DND-41 (cell line): ENCODE data around the gene ARMC9.

Source experiments
- ATAC-seq: fragments of 200-7000 bp; cut with Tn5 transposase; 3 replicates; pipeline ENCODE4 v1.9.1; 2021; ENCODE audit warnings: low read depth; ENCODE audit not compliant: insufficient read depth
- DNase-seq: peaks from one replicate; pipeline ENCODE4 v3.0.0-alpha.2; 2020
- H2AFZ ChIP-seq: 2 replicates; pipeline ENCODE4 v1.6.0; 2012; ENCODE audit warnings: low read depth, low read length
- H3K27ac ChIP-seq: 2 replicates; pipeline ENCODE4 v1.5.1; 2012; ENCODE audit warnings: low read length, inconsistent platforms
- H3K27me3 ChIP-seq: fragments of 200-600 bp; sonication (generic); 2 replicates; pipeline ENCODE4 v1.6.0; 2012; ENCODE audit warnings: low read length, mild to moderate bottlenecking, inconsistent platforms; ENCODE audit not compliant: insufficient read depth, poor library complexity
- H3K36me3 ChIP-seq: 2 replicates; pipeline ENCODE4 v1.5.1; 2012; ENCODE audit warnings: low read length, inconsistent platforms; ENCODE audit not compliant: insufficient read depth
- H3K4me1 ChIP-seq: 2 replicates; pipeline ENCODE4 v1.5.1; 2012; ENCODE audit warnings: mild to moderate bottlenecking, low read length; ENCODE audit not compliant: insufficient read depth
- H3K4me2 ChIP-seq: 2 replicates; pipeline ENCODE4 v1.6.0; 2012; ENCODE audit warnings: mild to moderate bottlenecking, moderate library complexity, low read length, inconsistent platforms; ENCODE audit not compliant: insufficient read depth
- H3K4me3 ChIP-seq, 2 experiments: fragments of 200-600 bp in 1 of 2; shearing (Covaris generic) in 1 of 2; 2 replicates each; pipeline ENCODE4 v1.5.1; 2012 to 2016; ENCODE audit warnings: inconsistent platforms in 2 of 2, low read length in 2 of 2, mild to moderate bottlenecking in 2 of 2, low read depth in 1 of 2, moderate library complexity in 1 of 2
- H3K79me2 ChIP-seq: 2 replicates; pipeline ENCODE4 v1.6.0; 2012; ENCODE audit warnings: low read length, inconsistent platforms; ENCODE audit not compliant: insufficient read depth
- H3K9ac ChIP-seq: 2 replicates; pipeline ENCODE4 v1.6.0; 2012; ENCODE audit warnings: low read depth, mild to moderate bottlenecking, inconsistent platforms, low read length, moderate library complexity
- H3K9me3 ChIP-seq: 2 replicates; pipeline ENCODE4 v1.5.1; 2012; ENCODE audit warnings: low read length, moderate library complexity, mild to moderate bottlenecking, inconsistent platforms; ENCODE audit not compliant: insufficient read depth, severe bottlenecking
- H4K20me1 ChIP-seq: 2 replicates; pipeline ENCODE4 v1.6.0; 2012; ENCODE audit warnings: low read length; ENCODE audit not compliant: insufficient read depth
- EZH2 ChIP-seq: IDR thresholded peaks from 3 replicates; pipeline ENCODE4 v1.6.1; 2012; ENCODE audit warnings: borderline replicate concordance, low read depth, mild to moderate bottlenecking, moderate library complexity, low read length, inconsistent platforms; ENCODE audit not compliant: severe bottlenecking
- TF ChIP-seq, protein P1 (sequence below): IDR thresholded peaks from 2 replicates; pipeline ENCODE4 v1.5.1; 2012; ENCODE audit warnings: borderline replicate concordance, low read length, moderate library complexity, mild to moderate bottlenecking; ENCODE audit not compliant: poor library complexity, severe bottlenecking; ENCODE audit errors: extremely low read depth

ARMC9 gene

GRCh38 chr2:231335591-231335990 lies 137.2 kb downstream of the ARMC9 start:
- DNase-seq, result no peak
- no peak for TF ChIP-seq EZH2
- TF ChIP-seq, protein P1, sequence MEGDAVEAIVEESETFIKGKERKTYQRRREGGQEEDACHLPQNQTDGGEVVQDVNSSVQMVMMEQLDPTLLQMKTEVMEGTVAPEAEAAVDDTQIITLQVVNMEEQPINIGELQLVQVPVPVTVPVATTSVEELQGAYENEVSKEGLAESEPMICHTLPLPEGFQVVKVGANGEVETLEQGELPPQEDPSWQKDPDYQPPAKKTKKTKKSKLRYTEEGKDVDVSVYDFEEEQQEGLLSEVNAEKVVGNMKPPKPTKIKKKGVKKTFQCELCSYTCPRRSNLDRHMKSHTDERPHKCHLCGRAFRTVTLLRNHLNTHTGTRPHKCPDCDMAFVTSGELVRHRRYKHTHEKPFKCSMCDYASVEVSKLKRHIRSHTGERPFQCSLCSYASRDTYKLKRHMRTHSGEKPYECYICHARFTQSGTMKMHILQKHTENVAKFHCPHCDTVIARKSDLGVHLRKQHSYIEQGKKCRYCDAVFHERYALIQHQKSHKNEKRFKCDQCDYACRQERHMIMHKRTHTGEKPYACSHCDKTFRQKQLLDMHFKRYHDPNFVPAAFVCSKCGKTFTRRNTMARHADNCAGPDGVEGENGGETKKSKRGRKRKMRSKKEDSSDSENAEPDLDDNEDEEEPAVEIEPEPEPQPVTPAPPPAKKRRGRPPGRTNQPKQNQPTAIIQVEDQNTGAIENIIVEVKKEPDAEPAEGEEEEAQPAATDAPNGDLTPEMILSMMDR, result no peak
- ATAC-seq, result no peak
- Histone ChIP-seq H3K9me3 (no peaks in the 10 kb centered on the region), H3K4me2 (no peak overlapping the region), H3K27me3 (no peaks in the 10 kb centered on the region), H2AFZ (no peak overlapping the region), H3K79me2 (no peaks in the 10 kb centered on the region), H3K9ac (no peak overlapping the region), H4K20me1 (no peaks in the 10 kb centered on the region), H3K36me3 (no peaks in the 10 kb centered on the region), H3K27ac (no peak overlapping the region), H3K4me1 (no peaks in the 10 kb centered on the region), H3K4me3 (no peak overlapping the region)

- Histone ChIP-seq H3K4me1 (no peaks in the 10 kb centered on the region), H3K27ac (no peak overlapping the region), H3K4me3 (no peak overlapping the region), H3K27me3 (no peaks in the 10 kb centered on the region), H4K20me1 (no peaks in the 10 kb centered on the region), H3K9me3 (no peaks in the 10 kb centered on the region), H3K79me2 (no peaks in the 10 kb centered on the region), H3K36me3 (no peaks in the 10 kb centered on the region), H3K4me2 (no peak overlapping the region), H3K9ac (no peak overlapping the region), H2AFZ (no peak overlapping the region)
- no peak for DNase-seq
- no peak for TF ChIP-seq EZH2
- TF ChIP-seq, protein P1, result no peak
- no peak for ATAC-seq
These were observed 137.8 kb downstream of the ARMC9 start for GRCh38 chr2:231336236-231336635.

- Histone ChIP-seq H3K4me3 (no peak overlapping the region), H3K27me3 (no peaks in the 10 kb centered on the region), H3K36me3 (no peaks in the 10 kb centered on the region), H3K79me2 (no peaks in the 10 kb centered on the region), H3K4me1 (no peaks in the 10 kb centered on the region), H3K9ac (no peak overlapping the region), H3K27ac (no peak overlapping the region), H4K20me1 (no peaks in the 10 kb centered on the region), H3K9me3 (no peaks in the 10 kb centered on the region), H2AFZ (no peak overlapping the region), H3K4me2 (no peak overlapping the region)
- DNase-seq (no peak), ATAC-seq (no peak)
- no peak for TF ChIP-seq EZH2
- TF ChIP-seq, protein P1, result no peak
These were observed 138.3 kb downstream of the ARMC9 start for GRCh38 chr2:231336700-231337099.
